ENCODE data around the gene CDH13.

CDH13 gene

DNA sequence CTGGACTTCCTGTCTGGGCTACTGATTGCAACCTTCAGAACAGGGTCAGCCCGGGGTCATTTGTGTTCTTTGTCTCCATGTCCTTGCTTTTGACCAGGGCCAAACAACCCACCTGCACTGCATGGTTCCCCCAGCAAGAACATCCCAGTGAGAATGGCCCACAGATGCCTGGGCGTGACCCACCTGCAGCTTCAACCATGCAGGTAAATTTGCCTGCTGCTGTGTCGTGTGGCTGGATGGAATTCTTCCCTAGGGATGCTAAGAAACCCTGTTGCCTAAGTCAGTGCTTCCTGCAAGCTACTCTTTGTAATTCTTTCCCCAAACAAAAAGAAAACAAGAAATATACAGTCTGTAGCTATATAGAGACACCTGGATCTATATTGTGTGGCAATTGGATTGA is 12.5 kb downstream of the CDH13 start:
- Histone ChIP-seq H3K4me2 (ENCODE audit: low read length) (no peak overlapping the region), H3K79me2 (ENCODE audit: low read length) (no peaks in the 10 kb centered on the region)
- no peak for TF ChIP-seq EZH2phosphoT487 (IDR thresholded peaks at IDR 0.05; ENCODE audit: low read depth)
- TF ChIP-seq, protein P1, sequence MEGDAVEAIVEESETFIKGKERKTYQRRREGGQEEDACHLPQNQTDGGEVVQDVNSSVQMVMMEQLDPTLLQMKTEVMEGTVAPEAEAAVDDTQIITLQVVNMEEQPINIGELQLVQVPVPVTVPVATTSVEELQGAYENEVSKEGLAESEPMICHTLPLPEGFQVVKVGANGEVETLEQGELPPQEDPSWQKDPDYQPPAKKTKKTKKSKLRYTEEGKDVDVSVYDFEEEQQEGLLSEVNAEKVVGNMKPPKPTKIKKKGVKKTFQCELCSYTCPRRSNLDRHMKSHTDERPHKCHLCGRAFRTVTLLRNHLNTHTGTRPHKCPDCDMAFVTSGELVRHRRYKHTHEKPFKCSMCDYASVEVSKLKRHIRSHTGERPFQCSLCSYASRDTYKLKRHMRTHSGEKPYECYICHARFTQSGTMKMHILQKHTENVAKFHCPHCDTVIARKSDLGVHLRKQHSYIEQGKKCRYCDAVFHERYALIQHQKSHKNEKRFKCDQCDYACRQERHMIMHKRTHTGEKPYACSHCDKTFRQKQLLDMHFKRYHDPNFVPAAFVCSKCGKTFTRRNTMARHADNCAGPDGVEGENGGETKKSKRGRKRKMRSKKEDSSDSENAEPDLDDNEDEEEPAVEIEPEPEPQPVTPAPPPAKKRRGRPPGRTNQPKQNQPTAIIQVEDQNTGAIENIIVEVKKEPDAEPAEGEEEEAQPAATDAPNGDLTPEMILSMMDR (IDR thresholded peaks at IDR 0.05; ENCODE audit: low read depth, low read length): no peak

GRCh38 chr16:82639666-82640336 is 13.0 kb downstream of the CDH13 start:
- Histone ChIP-seq H3K27ac (ENCODE audit: low read length) (no peak overlapping the region), H3K4me2 (ENCODE audit: low read length) (no peak overlapping the region)

More for the DNA sequence above, 12.5 kb downstream of the CDH13 start:
- 0 out of 2 replicates have a peak, but pooled peaks cover 5% of the 10 kb centered on the region for H3K27me3 ChIP-seq (ENCODE audit: low read depth, low read length)
- H3K4me3 ChIP-seq (ENCODE audit: low read length): no peak overlapping the region
- H3K36me3 ChIP-seq (replicated peaks; ENCODE audit: low read depth, low read length): no peaks in the 10 kb centered on the region
- H3K9me3 ChIP-seq (ENCODE audit: insufficient read depth, low read length): no peaks in the 10 kb centered on the region
- no peaks in the 10 kb centered on the region for H4K20me1 ChIP-seq (ENCODE audit: insufficient read depth, low read length)
- no peak overlapping the region for H2AFZ ChIP-seq (ENCODE audit: low read depth, low read length)
- H3K27ac ChIP-seq (ENCODE audit: low read length): no peak overlapping the region
- H3K9ac ChIP-seq (ENCODE audit: low read length): no peak overlapping the region
- H3K4me1 ChIP-seq (ENCODE audit: low read length): peaks cover 13% of the 10 kb centered on the region

GRCh38 chr16:82641336-82641984 is 14.7 kb downstream of the CDH13 start:
- Histone ChIP-seq H3K4me3 (ENCODE audit: low read length) (no peak overlapping the region), H3K27me3 (ENCODE audit: low read depth, low read length) (0 out of 2 replicates have a peak, but pooled peaks cover 9% of the 10 kb centered on the region), H3K27ac (ENCODE audit: low read length) (no peak overlapping the region), H3K79me2 (ENCODE audit: low read length) (no peaks in the 10 kb centered on the region), H3K4me1 (ENCODE audit: low read length) (peaks cover 13% of the 10 kb centered on the region), H3K4me2 (ENCODE audit: low read length) (no peak overlapping the region), H2AFZ (ENCODE audit: low read depth, low read length) (no peak overlapping the region), H3K36me3 (replicated peaks; ENCODE audit: low read depth, low read length) (no peaks in the 10 kb centered on the region), H3K9me3 (ENCODE audit: insufficient read depth, low read length) (no peaks in the 10 kb centered on the region), H4K20me1 (ENCODE audit: insufficient read depth, low read length) (no peaks in the 10 kb centered on the region), H3K9ac (ENCODE audit: low read length) (no peak overlapping the region)
- TF ChIP-seq EZH2phosphoT487 (IDR thresholded peaks at IDR 0.05; ENCODE audit: low read depth): no peak
- TF ChIP-seq, protein P1 (IDR thresholded peaks at IDR 0.05; ENCODE audit: low read depth, low read length): peak; percentile 48

More at GRCh38 chr16:82639666-82640336, 13.0 kb downstream of the CDH13 start:
- Histone ChIP-seq H3K79me2 (ENCODE audit: low read length) (no peaks in the 10 kb centered on the region), H3K4me3 (ENCODE audit: low read length) (no peak overlapping the region), H3K9ac (ENCODE audit: low read length) (no peak overlapping the region), H4K20me1 (ENCODE audit: insufficient read depth, low read length) (no peaks in the 10 kb centered on the region), H3K27me3 (ENCODE audit: low read depth, low read length) (0 out of 2 replicates have a peak, but pooled peaks cover 5% of the 10 kb centered on the region), H3K4me1 (ENCODE audit: low read length) (peaks cover 13% of the 10 kb centered on the region), H2AFZ (ENCODE audit: low read depth, low read length) (no peak overlapping the region), H3K9me3 (ENCODE audit: insufficient read depth, low read length) (no peaks in the 10 kb centered on the region), H3K36me3 (replicated peaks; ENCODE audit: low read depth, low read length) (no peaks in the 10 kb centered on the region)
- TF ChIP-seq, protein P1 (IDR thresholded peaks at IDR 0.05; ENCODE audit: low read depth, low read length): peak; percentile 80
- no peak for TF ChIP-seq EZH2phosphoT487 (IDR thresholded peaks at IDR 0.05; ENCODE audit: low read depth)

DNA sequence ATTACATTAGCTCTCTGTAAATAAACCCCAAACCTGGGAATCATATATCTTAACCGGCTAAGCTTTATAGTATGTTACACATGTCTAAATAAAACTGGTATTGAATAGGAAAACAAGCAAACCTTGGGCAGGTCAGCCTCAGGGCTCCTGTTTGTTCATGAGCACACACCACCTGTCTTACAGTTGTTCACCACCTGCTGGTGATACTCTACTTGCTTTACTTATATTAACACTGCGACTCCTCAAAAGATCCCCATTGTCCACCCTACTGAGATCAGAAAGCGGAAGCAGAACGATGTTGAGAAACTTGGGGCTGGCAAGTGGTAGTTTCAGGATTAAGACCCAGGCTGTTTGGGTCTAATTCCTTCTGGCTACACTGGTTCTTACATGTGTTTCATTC is 16.4 kb downstream of the CDH13 start:
- TF ChIP-seq, protein P1 (IDR thresholded peaks at IDR 0.05; ENCODE audit: low read depth, low read length): no peak
- no peak for TF ChIP-seq EZH2phosphoT487 (IDR thresholded peaks at IDR 0.05; ENCODE audit: low read depth)

More for the DNA sequence above, 16.4 kb downstream of the CDH13 start:
- H3K4me3 ChIP-seq (ENCODE audit: low read length): no peak overlapping the region
- H3K27ac ChIP-seq (ENCODE audit: low read length): no peak overlapping the region
- no peak overlapping the region for H2AFZ ChIP-seq (ENCODE audit: low read depth, low read length)
- H4K20me1 ChIP-seq (ENCODE audit: insufficient read depth, low read length): no peaks in the 10 kb centered on the region
- no peaks in the 10 kb centered on the region for H3K9me3 ChIP-seq (ENCODE audit: insufficient read depth, low read length)
- peaks cover 13% of the 10 kb centered on the region for H3K4me1 ChIP-seq (ENCODE audit: low read length)
- H3K79me2 ChIP-seq (ENCODE audit: low read length): no peaks in the 10 kb centered on the region
- no peak overlapping the region; the same call in 1 of the 2 replicates for H3K4me2 ChIP-seq (ENCODE audit: low read length)
- H3K36me3 ChIP-seq (replicated peaks; ENCODE audit: low read depth, low read length): no peaks in the 10 kb centered on the region
- no peak overlapping the region for H3K9ac ChIP-seq (ENCODE audit: low read length)
- H3K27me3 ChIP-seq (ENCODE audit: low read depth, low read length): peaks cover 9% of the 10 kb centered on the region; the same call in 1 of the 2 replicates

Data from OCI-LY3 (cell line).